ENCODE results near the gene GPR180. TPM values are rescaled to one million over a fixed set of nuclear protein-coding genes. Genes with fewer than 3 reads are reported as not detected.

GPR180 gene
- 2.5 and 3.7 TPM in 2 replicates for total RNA-seq (2014; rRNA removed; shearing (Covaris generic))

- peak; percentile 97 for DNase-seq (ENCODE audit: low spot score)
These were observed at the start of gene GPR180 for GRCh38 chr13:94601446-94602431. Gene GPR180 (plus strand): TSS chr13:94601857. CDS start chr13:94601928, 71 bp downstream.

DNA sequence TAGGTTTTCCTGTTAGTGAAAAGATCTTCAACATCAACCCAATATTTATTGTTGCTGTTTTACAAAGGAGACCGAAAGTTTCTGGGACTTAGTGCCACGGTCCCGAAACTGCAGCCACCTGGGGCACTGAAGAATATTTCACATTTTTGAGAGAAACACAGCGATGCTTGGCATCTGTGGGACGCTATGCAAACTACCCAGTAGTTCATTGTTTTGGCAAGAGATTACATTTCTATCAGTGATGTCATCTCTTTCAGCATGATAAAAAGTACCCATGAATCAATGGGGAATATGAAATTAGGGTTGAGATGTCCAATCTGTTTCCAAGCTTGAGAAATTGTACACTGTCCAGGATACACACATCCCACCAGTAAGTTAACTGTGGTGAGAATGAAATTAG lies 49.6 kb upstream of the GPR180 start:
- DNase-seq (ENCODE audit: low spot score) = no peak

- no peak for DNase-seq (ENCODE audit: low spot score)
These were observed 47.9 kb upstream of the GPR180 start for GRCh38 chr13:94553766-94554165.

- DNase-seq (ENCODE audit: low spot score) = no peak
These were observed 45.6 kb upstream of the GPR180 start for GRCh38 chr13:94556041-94556440.

- no peak for DNase-seq (ENCODE audit: low spot score)
These were observed 45.0 kb upstream of the GPR180 start for GRCh38 chr13:94556621-94557020.

- no peak for DNase-seq (ENCODE audit: low spot score)
These were observed 43.9 kb upstream of the GPR180 start for GRCh38 chr13:94557684-94558235.

DNA sequence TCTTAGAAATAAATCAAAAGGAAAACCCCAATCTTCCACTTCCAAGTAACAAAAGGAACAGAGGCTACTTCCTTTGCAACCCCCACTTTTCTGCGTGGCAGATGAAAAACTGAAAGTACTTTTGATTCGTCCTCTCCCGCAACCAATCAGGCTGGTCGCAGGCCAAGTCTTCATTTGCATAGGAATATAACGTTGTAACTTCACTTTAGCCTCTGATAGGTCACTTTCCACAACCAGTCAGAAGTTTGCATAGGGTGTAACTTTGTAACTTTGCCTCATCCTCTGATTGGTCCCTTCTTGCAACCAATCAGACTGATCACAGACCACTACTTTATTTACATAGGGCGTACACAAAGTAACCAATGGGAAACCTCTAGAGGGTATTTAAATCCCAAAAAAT lies 42.9 kb upstream of the GPR180 start:
- DNase-seq (ENCODE audit: low spot score) = no peak

DNA sequence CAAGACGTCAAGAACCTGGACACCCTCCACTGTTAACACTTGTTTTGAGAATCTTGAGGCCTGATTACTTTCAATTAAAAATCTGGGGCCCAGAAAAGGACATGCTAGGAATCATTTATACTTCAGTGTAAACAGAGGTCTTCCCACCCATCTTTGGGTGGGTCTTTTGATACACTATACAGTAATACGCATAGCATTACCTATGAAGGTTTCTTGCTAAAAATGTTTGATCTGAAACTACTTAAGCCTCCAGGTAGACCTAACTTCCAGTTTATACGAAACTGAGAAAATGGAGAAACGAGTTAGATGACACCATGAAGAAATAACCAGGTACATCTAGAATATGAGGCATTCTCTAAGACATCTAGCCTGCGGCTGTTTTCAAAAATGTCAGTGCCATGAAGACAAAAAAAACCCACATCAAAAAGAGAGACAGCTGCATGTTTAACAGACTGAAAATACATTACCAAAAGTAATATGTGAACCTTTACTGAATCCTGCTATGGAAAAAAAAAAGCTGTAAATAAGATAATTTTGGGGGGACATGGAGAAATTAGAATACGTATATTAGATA lies 42.3 kb upstream of the GPR180 start:
- DNase-seq (ENCODE audit: low spot score) = no peak

GRCh38 chr13:94560116-94560515 lies 41.5 kb upstream of the GPR180 start:
- DNase-seq (ENCODE audit: low spot score) = no peak

GRCh38 chr13:94561126-94561525 lies 40.5 kb upstream of the GPR180 start:
- no peak for DNase-seq (ENCODE audit: low spot score)

GRCh38 chr13:94567581-94567980 lies 34.1 kb upstream of the GPR180 start:
- DNase-seq (ENCODE audit: low spot score) = no peak

- DNase-seq (ENCODE audit: low spot score) = no peak
These were observed 33.2 kb upstream of the GPR180 start for GRCh38 chr13:94568443-94568842.

- no peak for DNase-seq (ENCODE audit: low spot score)
These were observed 32.0 kb upstream of the GPR180 start for GRCh38 chr13:94569615-94570014.

DNA sequence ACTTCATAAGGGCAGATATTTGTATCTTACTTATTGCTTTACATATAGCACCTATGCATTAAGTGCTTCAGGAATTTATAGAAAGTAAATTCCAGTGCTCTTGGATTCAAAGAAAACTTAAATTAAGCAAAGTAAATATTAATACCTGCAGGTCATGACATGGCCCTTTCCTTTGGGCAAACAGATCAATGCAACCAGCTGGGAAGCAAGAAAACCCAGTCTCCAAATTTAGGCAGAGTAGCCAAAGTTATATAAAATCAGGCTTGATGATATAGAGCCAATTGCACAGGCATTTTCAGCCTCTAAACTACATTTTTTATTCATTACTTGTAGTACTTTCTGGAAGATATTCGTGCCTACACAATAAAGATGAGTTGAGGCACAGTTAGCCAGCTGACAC lies 22.6 kb upstream of the GPR180 start:
- DNase-seq (ENCODE audit: low spot score) = no peak

DNA sequence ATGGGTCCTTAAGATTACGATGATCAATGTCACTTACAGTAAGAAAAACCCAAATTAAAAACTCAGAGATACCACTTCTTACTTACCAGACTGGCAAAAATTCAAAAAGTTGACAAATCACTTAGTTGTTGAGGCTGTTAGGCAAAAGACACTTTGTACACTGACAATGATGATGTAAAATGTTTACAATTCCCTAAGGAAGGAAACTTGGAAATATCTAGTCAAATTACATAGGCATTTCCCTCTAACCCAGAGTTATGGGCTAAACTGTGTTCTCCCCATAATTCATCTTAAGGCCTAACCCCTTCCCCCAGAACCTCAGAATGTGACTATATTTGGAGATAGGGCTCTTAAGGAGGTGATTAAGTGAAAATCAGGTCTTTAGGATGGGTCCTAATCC lies 17.7 kb upstream of the GPR180 start:
- no peak for DNase-seq (ENCODE audit: low spot score)

DNA sequence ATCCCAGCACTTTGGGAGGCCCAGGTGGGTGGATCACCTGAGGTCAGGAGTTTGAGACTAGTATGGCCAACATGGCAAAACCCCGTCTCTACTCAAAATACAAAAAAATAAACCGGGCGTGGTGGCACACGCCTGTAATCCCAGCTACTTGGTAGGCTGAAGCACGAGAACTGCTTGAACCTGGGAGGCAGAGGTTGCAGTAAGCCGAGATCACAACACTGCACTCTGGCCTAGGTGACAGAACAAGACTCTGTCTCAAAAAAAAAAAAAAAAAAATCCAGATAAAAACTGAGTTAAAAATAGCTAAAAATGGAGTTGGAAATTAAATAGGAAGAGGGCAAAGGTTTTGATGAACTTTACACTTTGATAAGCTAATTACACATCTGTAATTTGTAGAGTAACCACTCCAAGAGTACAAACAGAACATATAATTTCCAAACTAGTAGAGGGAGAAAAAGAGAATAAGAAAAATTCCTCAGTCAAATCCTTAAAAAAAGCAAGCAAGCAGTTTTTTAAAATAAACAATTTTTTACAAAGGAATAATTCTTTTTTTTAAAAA lies 16.0 kb upstream of the GPR180 start:
- DNase-seq (ENCODE audit: low spot score) = no peak

- no peak for DNase-seq (ENCODE audit: low spot score)
These were observed 15.3 kb upstream of the GPR180 start for GRCh38 chr13:94586371-94586770.

GRCh38 chr13:94588541-94588940 lies 13.1 kb upstream of the GPR180 start:
- DNase-seq (ENCODE audit: low spot score) = no peak

- no peak for DNase-seq (ENCODE audit: low spot score)
These were observed 10.9 kb upstream of the GPR180 start for GRCh38 chr13:94590744-94591143.

DNA sequence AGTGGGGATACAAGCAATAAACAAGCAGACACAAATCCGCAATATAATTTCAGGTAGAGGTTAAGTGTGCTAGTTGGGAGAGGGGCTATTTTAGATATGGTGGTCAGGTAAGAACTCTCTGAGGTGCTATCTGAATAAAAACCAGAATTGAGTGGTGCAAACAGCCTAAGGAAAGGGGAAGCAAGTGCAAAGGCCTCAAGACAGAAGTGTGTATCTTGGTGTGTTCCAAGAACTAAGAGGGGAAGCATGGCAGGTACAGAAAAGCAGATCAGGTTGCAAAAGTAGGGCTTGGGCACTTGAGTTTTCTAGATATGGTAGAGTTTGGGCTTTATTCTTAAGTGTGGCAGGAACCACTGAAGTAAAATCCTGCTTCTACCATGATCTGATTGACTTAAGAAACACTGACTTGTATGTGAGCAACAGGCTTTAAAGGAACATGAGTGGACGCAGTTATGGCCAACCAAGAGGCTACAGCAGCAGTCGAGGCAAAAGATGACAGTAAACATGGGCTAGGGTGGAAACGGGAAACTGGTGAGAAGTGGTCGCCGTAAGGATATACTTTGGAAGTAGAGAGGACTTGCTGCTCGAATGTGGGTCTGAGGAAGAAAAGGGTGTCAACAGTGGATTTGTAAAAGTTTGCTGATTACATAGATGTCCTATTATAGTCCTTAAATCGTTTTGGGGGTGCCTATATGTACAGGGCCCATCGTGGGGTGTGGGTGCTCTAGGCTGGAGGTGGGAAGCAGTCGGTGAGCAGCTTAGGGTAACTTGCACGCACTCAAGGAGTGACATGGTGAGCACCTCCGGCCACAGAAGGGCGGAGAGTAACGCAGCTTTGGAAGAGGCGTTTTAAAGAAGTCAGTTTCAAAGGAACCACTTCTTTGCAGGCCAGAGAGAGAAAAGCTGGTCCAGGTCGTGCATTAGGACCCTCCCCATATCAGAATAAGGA lies 6.4 kb upstream of the GPR180 start:
- DNase-seq (ENCODE audit: low spot score) = peak; percentile 2

DNA sequence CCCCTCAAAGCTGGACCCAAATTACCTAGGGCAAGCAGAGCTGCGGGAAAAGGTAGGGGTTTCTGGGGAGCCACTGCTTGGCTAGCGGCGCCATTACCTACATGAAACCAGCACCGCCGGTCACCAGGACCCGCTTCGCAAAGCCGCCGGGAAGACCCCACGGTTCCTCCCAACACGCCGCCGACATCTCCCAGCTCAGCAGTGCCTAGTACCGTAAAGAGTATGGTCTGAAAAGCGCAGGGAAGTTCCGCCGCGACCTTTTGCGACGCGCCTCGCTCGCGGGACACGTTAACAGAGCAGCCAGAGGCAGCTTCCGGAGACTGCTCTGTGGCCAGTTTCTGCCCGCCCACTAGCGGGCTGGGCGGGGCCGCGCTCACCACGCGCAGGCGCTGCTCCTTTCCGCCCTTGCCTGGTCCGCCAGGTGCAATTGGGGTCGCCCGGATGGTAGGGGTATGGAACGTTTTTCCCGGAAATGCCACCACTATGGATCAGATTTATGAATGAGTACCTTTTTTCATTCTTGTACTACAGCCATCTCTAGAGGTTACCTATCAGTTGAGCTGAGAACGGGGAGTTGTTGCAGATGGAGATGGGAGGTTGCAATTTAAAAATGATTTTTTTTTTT lies 5.6 kb upstream of the GPR180 start, which contains the start of gene TGDS:
TSS of gene TGDS (minus strand) at position 203 of the 625 bp plus-strand sequence. CDS start at position 187, 16 bp downstream.
- peak; percentile 86 for DNase-seq (ENCODE audit: low spot score)

All from H4 (cell line).